ENCODE measurements around the gene MUSK.

DNA sequence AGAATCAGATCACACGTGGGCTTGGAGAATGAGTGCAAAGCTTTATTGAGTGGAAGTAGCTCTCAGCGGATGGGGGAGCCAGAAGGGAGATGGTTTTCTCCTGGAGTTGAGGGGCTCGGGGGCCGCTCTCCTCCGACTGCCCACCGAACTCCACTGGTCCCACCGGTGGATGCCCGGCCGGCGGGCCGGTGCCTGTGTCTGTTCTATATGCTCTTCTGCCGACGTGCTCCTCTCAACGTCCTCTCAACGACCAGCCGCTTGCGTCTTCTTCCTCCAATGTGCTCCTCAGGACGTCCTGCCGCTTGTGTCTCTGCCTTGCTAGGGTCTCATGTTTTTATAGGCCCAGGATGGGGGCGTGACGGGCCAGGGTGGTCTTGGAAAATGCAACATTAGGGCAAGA, 161.9 kb downstream of the MUSK start:
- no peak for TF ChIP-seq POLR2A (IDR thresholded peaks at IDR 0.05)
- TF ChIP-seq, protein P1, sequence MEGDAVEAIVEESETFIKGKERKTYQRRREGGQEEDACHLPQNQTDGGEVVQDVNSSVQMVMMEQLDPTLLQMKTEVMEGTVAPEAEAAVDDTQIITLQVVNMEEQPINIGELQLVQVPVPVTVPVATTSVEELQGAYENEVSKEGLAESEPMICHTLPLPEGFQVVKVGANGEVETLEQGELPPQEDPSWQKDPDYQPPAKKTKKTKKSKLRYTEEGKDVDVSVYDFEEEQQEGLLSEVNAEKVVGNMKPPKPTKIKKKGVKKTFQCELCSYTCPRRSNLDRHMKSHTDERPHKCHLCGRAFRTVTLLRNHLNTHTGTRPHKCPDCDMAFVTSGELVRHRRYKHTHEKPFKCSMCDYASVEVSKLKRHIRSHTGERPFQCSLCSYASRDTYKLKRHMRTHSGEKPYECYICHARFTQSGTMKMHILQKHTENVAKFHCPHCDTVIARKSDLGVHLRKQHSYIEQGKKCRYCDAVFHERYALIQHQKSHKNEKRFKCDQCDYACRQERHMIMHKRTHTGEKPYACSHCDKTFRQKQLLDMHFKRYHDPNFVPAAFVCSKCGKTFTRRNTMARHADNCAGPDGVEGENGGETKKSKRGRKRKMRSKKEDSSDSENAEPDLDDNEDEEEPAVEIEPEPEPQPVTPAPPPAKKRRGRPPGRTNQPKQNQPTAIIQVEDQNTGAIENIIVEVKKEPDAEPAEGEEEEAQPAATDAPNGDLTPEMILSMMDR (IDR thresholded peaks at IDR 0.05) = no peak
- TF ChIP-seq POLR2AphosphoS5 (IDR thresholded peaks at IDR 0.05; ENCODE audit: insufficient read depth in 1 of 2, low read depth in 1 of 2) = no peak
